CD14-positive monocyte (primary cell): ENCODE data around the gene TSPEAR. TPM values are rescaled to one million over a fixed set of nuclear protein-coding genes. Genes with fewer than 3 reads are reported as not detected.

Experiments used
- DNase-seq, 3 donors: peaks; one replicate each; pipeline ENCODE4 v3.0.0-alpha.2; 2011 to 2022
- H2AFZ ChIP-seq: 2 replicates; pipeline ENCODE4 v1.6.0; 2012; ENCODE audit warnings: mild to moderate bottlenecking, low read depth, low read length, inconsistent platforms; ENCODE audit not compliant: insufficient read depth, poor library complexity, severe bottlenecking
- H3K27ac ChIP-seq, 2 donors: 1 replicate in 1 of 2; 2 replicates in 1 of 2; pipeline ENCODE4 v1.5.1; 2012 to 2013; ENCODE audit warnings: low read length in 2 of 2, control low read depth in 1 of 2, inconsistent platforms in 1 of 2, low read depth in 1 of 2, mild to moderate bottlenecking in 1 of 2
- H3K27me3 ChIP-seq, 2 donors: one replicate each; pipeline versions ENCODE4 v1.6.0 to v1.6.1; 2011 to 2013; ENCODE audit warnings: low read length in 2 of 2; ENCODE audit not compliant: control insufficient read depth in 2 of 2, insufficient read depth in 2 of 2
- H3K36me3 ChIP-seq, 2 donors: replicated peaks in 1 of 2; 1 replicate in 1 of 2; 2 replicates in 1 of 2; pipeline versions ENCODE4 v1.5.1 to v1.6.1; 2012 to 2013; ENCODE audit warnings: low read length in 2 of 2, control low read depth in 1 of 2, inconsistent platforms in 1 of 2, mild to moderate bottlenecking in 1 of 2; ENCODE audit not compliant: insufficient read depth in 2 of 2, control insufficient read depth in 1 of 2
- H3K4me1 ChIP-seq, 2 donors: 1 replicate in 1 of 2; 2 replicates in 1 of 2; pipeline versions ENCODE4 v1.5.1 to v1.6.1; 2012 to 2013; ENCODE audit warnings: low read length in 2 of 2, control low read depth in 1 of 2, inconsistent platforms in 1 of 2, mild to moderate bottlenecking in 1 of 2, moderate library complexity in 1 of 2; ENCODE audit not compliant: insufficient read depth in 2 of 2, control insufficient read depth in 1 of 2
- H3K4me2 ChIP-seq: replicated peaks from 2 replicates; pipeline ENCODE3; 2012; ENCODE audit warnings: low read length, moderate library complexity, mild to moderate bottlenecking; ENCODE audit not compliant: poor library complexity, severe bottlenecking; ENCODE audit errors: extremely low read depth
- H3K4me3 ChIP-seq, 3 experiments: fragments of 200-600 bp in 1 of 3; sonication (generic) in 1 of 3; replicated peaks in 1 of 3; 1 replicate in 2 of 3; 2 replicates in 1 of 3; pipeline ENCODE4 v1.5.1; 2011 to 2013; ENCODE audit warnings: low read length in 3 of 3, mild to moderate bottlenecking in 3 of 3, control low read depth in 2 of 3, low read depth in 2 of 3, inconsistent platforms in 1 of 3, moderate library complexity in 1 of 3
- H3K79me2 ChIP-seq: 2 replicates; pipeline ENCODE4 v1.6.0; 2012; ENCODE audit warnings: mild to moderate bottlenecking, control low read depth, inconsistent platforms, low read length, moderate library complexity; ENCODE audit not compliant: insufficient read depth
- H3K9ac ChIP-seq: 2 replicates; pipeline ENCODE4 v1.6.0; 2017; ENCODE audit warnings: low read length, mild to moderate bottlenecking; ENCODE audit not compliant: insufficient read depth, poor library complexity, severe bottlenecking
- H3K9me3 ChIP-seq, 2 donors: replicated peaks in 1 of 2; 1 replicate in 1 of 2; 2 replicates in 1 of 2; pipeline versions ENCODE4 v1.5.1 to v1.6.1; 2012 to 2013; ENCODE audit warnings: low read length in 2 of 2, control low read depth in 1 of 2; ENCODE audit not compliant: control insufficient read depth in 1 of 2, insufficient read depth in 1 of 2
- H4K20me1 ChIP-seq: 2 replicates; pipeline ENCODE4 v1.6.0; 2012; ENCODE audit warnings: mild to moderate bottlenecking, low read length, control low read depth, moderate library complexity; ENCODE audit not compliant: insufficient read depth
- H3K27ac Mint-ChIP-seq, 7 donors: one replicate each; pipeline ENCODE4 v1.8.0; 2020; ENCODE audit warnings: mild to moderate bottlenecking in 7 of 7, mixed read lengths in 7 of 7, moderate library complexity in 6 of 7, inconsistent platforms in 2 of 7
- H3K27me3 Mint-ChIP-seq, 3 donors: one replicate each; pipeline ENCODE4 v1.8.0; 2021 to 2022; ENCODE audit warnings: low read depth in 3 of 3, mild to moderate bottlenecking in 3 of 3, mixed read lengths in 3 of 3, moderate library complexity in 3 of 3, inconsistent platforms in 1 of 3
- H3K36me3 Mint-ChIP-seq, 2 donors: one replicate each; pipeline ENCODE4 v1.8.0; 2020; ENCODE audit warnings: mixed read lengths in 2 of 2, inconsistent platforms in 1 of 2, mild to moderate bottlenecking in 1 of 2
- H3K4me1 Mint-ChIP-seq: one replicate; pipeline ENCODE4 v1.8.0; 2020; ENCODE audit warnings: mild to moderate bottlenecking, mixed read lengths
- H3K4me3 Mint-ChIP-seq, 2 donors: one replicate each; pipeline ENCODE4 v1.8.0; 2020; ENCODE audit warnings: mild to moderate bottlenecking in 2 of 2, mixed read lengths in 2 of 2, moderate library complexity in 1 of 2
- H3K9me3 Mint-ChIP-seq, 7 donors: one replicate each; pipeline ENCODE4 v1.8.0; 2020 to 2022; ENCODE audit warnings: mixed read lengths in 7 of 7, mild to moderate bottlenecking in 6 of 7, moderate library complexity in 6 of 7, inconsistent platforms in 2 of 7
- CTCF ChIP-seq: fragments of 200-600 bp; IDR thresholded peaks from one replicate; pipeline ENCODE4 v1.8.0; 2022; ENCODE audit warnings: antibody characterized with exemption, mild to moderate bottlenecking
- WGBS: methylation state at CpG from one replicate; pipeline ENCODE4 v1.1.5; 2013; ENCODE audit warnings: missing lambda C conversion rate; ENCODE audit not compliant: insufficient coverage; 5-methylcytosine and 5-hydroxymethylcytosine counted together
- intact Hi-C, 2 donors: fragments of 100-400 bp; cut with micrococcal nuclease; formaldehyde crosslinking; loops; one replicate each; pipeline versions ENCODE4 v1.15.0 to v1.15.1; 2023
- polyA plus RNA-seq, 3 donors: library from polyadenylated mRNA; depleted of rRNA in 1 of 3; unstranded in 2 of 3; stranded (reverse) in 1 of 3; fragments of 300-500 nt in 2 of 3; fragments of >200 nt in 1 of 3; fragmentation: Illumina TruSeq in 2 of 3; gene quantifications; 1 replicate in 2 of 3; 2 replicates in 1 of 3; pipeline ENCODE4 v1.2.3, GENCODE V29; 2012 to 2021

TSPEAR gene
- polyA plus RNA-seq, 3 donors = not detected

GRCh38 chr21:44756423-44757185, 45.2 kb upstream of the TSPEAR start:
- H3K27me3 ChIP-seq = no peaks in the 10 kb centered on the region
- H3K4me3 Mint-ChIP-seq = no peak overlapping the region
- peaks cover 7 to 10% of the 10 kb centered on the region in 2 donors for H3K4me1 ChIP-seq
- no peaks in the 10 kb centered on the region for H3K9me3 ChIP-seq
- H3K79me2 ChIP-seq = no peaks in the 10 kb centered on the region
- intact Hi-C loops = no loop called here
- H3K9me3 Mint-ChIP-seq = peaks cover 0 to 7% (median 2%) of the 10 kb centered on the region in 7 donors
- peaks cover 8% of the 10 kb centered on the region for H3K4me1 Mint-ChIP-seq
- TF ChIP-seq CTCF = no peak
- no peak overlapping the region for H3K27ac ChIP-seq
- peak overlapping the region in 1 of 7 donors; percentile 50 for H3K27ac Mint-ChIP-seq
- DNase-seq = no peak
- no peaks in the 10 kb centered on the region for H3K36me3 Mint-ChIP-seq
- 95% methylated on average over 20 of the region's 23 CpGs for WGBS
- no peaks in the 10 kb centered on the region for H4K20me1 ChIP-seq
- no peak overlapping the region for H3K9ac ChIP-seq
- H3K36me3 ChIP-seq = no peaks in the 10 kb centered on the region
- H3K4me2 ChIP-seq = no peak overlapping the region
- peaks cover 4 to 8% (median 4%) of the 10 kb centered on the region in 3 donors for H3K27me3 Mint-ChIP-seq
- no peak overlapping the region for H3K4me3 ChIP-seq
- no peak overlapping the region for H2AFZ ChIP-seq

GRCh38 chr21:44755227-44755626, 43.9 kb upstream of the TSPEAR start:
- H3K27me3 Mint-ChIP-seq = peaks cover 4 to 14% (median 10%) of the 10 kb centered on the region in 3 donors
- no peak overlapping the region for H3K9ac ChIP-seq
- H3K4me3 Mint-ChIP-seq = no peak overlapping the region

More at GRCh38 chr21:44755227-44755626, 43.9 kb upstream of the TSPEAR start:
- no peak overlapping the region for H3K27ac Mint-ChIP-seq
- H3K4me1 Mint-ChIP-seq = peaks cover 8% of the 10 kb centered on the region
- no peak for TF ChIP-seq CTCF
- peaks cover 7 to 10% of the 10 kb centered on the region in 2 donors for H3K4me1 ChIP-seq
- no peak overlapping the region for H3K4me2 ChIP-seq
- no peaks in the 10 kb centered on the region for H3K27me3 ChIP-seq
- no peaks in the 10 kb centered on the region for H3K36me3 ChIP-seq
- no peaks in the 10 kb centered on the region for H3K79me2 ChIP-seq
- no peaks in the 10 kb centered on the region for H3K36me3 Mint-ChIP-seq
- H2AFZ ChIP-seq = no peak overlapping the region
- H4K20me1 ChIP-seq = no peaks in the 10 kb centered on the region
- H3K9me3 Mint-ChIP-seq = peaks cover 0 to 8% (median 2%) of the 10 kb centered on the region in 7 donors
- WGBS = no CpG with 5 or more reads among the region's 5 CpGs
- no peaks in the 10 kb centered on the region for H3K9me3 ChIP-seq
- no peak overlapping the region for H3K27ac ChIP-seq
- intact Hi-C loops = no loop called here
- H3K4me3 ChIP-seq = no peak overlapping the region
- DNase-seq = no peak
